Measurements from ENCODE around the gene PPP1R12A.

The PPP1R12A gene

DNA sequence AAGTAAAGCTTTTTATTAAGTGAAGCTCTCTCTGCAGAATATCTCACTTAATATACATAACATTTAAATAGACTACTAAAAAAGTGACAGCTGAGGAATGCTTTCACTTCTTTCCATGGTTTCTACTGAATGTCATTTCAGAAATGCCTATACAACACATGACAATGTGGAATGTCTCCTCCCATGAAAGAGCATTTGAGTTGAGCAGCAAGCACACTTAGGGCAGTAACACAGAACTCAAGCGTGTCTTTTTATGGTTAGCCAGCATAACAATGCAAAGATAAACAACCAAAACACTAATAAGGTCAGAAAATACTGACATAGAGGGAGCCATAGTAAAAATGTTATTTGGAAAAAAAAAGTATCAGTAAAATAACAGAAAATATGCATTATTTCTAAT, 9.4 kb downstream of the PPP1R12A start:
- no peak overlapping the region for H3K4me3 ChIP-seq (ENCODE audit: low read depth, low read length)
- DNase-seq (ENCODE audit: low read depth) = no peak
- TF ChIP-seq POLR2A (IDR thresholded peaks at IDR 0.05; ENCODE audit: extremely low read depth, insufficient read length) (no peak), CTCF (IDR thresholded peaks at IDR 0.05; ENCODE audit: low read depth, low read length) (no peak), MYC (IDR thresholded peaks at IDR 0.05; ENCODE audit: low read depth, low read length) (no peak)
- TF ChIP-seq, protein P1, sequence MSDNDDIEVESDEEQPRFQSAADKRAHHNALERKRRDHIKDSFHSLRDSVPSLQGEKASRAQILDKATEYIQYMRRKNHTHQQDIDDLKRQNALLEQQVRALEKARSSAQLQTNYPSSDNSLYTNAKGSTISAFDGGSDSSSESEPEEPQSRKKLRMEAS (IDR thresholded peaks at IDR 0.05; ENCODE audit: low read depth, low read length) = no peak

GRCh38 chr12:79921786-79922185, 13.1 kb downstream of the PPP1R12A start:
- no peak for DNase-seq (ENCODE audit: low read depth)
- no peak for TF ChIP-seq POLR2A (IDR thresholded peaks at IDR 0.05; ENCODE audit: extremely low read depth, insufficient read length)
- TF ChIP-seq, protein P1 (IDR thresholded peaks at IDR 0.05; ENCODE audit: low read depth, low read length) = no peak
- no peak for TF ChIP-seq CTCF (IDR thresholded peaks at IDR 0.05; ENCODE audit: low read depth, low read length)
- no peak for TF ChIP-seq MYC (IDR thresholded peaks at IDR 0.05; ENCODE audit: low read depth, low read length)
- no peak overlapping the region for H3K4me3 ChIP-seq (ENCODE audit: low read depth, low read length)

- TF ChIP-seq MYC (IDR thresholded peaks at IDR 0.05; ENCODE audit: low read depth, low read length) (no peak), POLR2A (IDR thresholded peaks at IDR 0.05; ENCODE audit: extremely low read depth, insufficient read length) (no peak), CTCF (IDR thresholded peaks at IDR 0.05; ENCODE audit: low read depth, low read length) (no peak)
- TF ChIP-seq, protein P1 (IDR thresholded peaks at IDR 0.05; ENCODE audit: low read depth, low read length) = no peak
- DNase-seq (ENCODE audit: low read depth) = peak; percentile 12
- H3K4me3 ChIP-seq (ENCODE audit: low read depth, low read length) = no peak overlapping the region
Measured at GRCh38 chr12:79920421-79921238, 14.3 kb downstream of the PPP1R12A start.

- no peak for DNase-seq (ENCODE audit: low read depth)
- no peak overlapping the region for H3K4me3 ChIP-seq (ENCODE audit: low read depth, low read length)
- TF ChIP-seq CTCF (IDR thresholded peaks at IDR 0.05; ENCODE audit: low read depth, low read length) (no peak), POLR2A (IDR thresholded peaks at IDR 0.05; ENCODE audit: extremely low read depth, insufficient read length) (no peak), MYC (IDR thresholded peaks at IDR 0.05; ENCODE audit: low read depth, low read length) (no peak)
- TF ChIP-seq, protein P1 (IDR thresholded peaks at IDR 0.05; ENCODE audit: low read depth, low read length) = no peak
Measured at GRCh38 chr12:79919762-79920161, 15.1 kb downstream of the PPP1R12A start.

DNA sequence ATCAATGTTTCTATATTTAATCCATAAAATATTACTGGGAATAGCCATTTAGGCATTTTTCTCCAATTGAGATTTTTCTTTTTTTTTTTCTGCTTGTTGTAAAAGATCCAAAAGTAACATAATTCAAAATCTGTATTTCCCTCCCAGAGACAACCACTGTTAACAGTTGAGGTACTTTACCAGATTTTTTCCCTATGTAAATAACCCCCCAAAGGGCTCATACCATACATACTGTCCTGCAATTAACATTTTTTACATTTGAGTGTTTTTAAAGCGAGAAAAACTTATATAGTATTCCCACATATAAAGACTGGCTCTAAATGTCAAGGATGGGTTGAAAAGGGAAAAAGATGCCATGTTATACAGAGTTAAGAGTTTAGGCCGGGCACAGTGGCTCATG, 18.1 kb downstream of the PPP1R12A start:
- H3K4me3 ChIP-seq (ENCODE audit: low read depth, low read length) = no peak overlapping the region
- no peak for DNase-seq (ENCODE audit: low read depth)
- TF ChIP-seq POLR2A (IDR thresholded peaks at IDR 0.05; ENCODE audit: extremely low read depth, insufficient read length) = no peak
- TF ChIP-seq CTCF (IDR thresholded peaks at IDR 0.05; ENCODE audit: low read depth, low read length) = no peak
- TF ChIP-seq, protein P1 (IDR thresholded peaks at IDR 0.05; ENCODE audit: low read depth, low read length) = no peak
